GM18861 (cell line): ENCODE results near the gene SLC27A2.

Source experiments
- ATAC-seq: cut with Tn5 transposase; IDR thresholded peaks from one replicate; pipeline ENCODE4 v1.9.1; 2021; ENCODE audit not compliant: unreplicated experiment

SLC27A2 gene

GRCh38 chr15:50190166-50190570 lies 8.2 kb downstream of the SLC27A2 start:
- peak; percentile 70 for ATAC-seq

DNA sequence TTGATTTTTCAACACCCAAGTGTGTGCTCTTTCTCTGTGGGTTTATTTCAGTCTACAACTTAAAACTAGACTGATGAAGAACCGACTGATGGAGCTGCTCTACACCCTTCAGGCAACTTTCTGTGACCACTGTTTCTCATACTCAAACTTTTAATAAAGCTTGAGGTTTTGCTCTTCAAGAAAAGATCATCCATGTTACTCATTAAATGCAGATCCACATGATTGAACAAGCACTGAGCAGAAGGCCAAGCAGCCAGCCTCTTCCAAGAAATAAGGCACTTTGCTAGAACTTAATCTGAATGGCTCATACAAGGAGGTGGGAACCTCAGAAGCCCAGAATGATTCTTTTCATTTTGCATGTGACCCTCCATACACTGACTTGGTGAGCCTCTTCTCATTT lies 8.7 kb downstream of the SLC27A2 start:
- peak; percentile 69 for ATAC-seq

DNA sequence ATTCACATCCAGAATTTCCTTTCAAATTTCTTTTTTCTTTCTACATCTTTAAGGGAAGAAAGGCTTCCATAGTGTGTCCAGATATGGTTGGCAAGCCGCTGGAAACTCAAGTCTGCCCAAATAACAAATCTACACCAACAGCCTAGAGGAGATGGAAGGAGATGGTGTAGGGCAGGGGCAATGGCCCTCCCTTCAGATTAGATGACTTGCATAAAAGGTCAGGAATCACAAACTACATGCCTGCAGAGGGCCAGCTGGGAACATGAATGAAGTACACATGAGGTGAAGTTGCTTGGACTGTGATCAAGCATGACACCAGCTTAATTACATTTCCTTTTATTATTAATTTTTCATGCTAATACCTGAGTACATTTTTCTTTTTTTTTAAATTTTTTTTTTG lies 10.2 kb downstream of the SLC27A2 start:
- no peak for ATAC-seq

DNA sequence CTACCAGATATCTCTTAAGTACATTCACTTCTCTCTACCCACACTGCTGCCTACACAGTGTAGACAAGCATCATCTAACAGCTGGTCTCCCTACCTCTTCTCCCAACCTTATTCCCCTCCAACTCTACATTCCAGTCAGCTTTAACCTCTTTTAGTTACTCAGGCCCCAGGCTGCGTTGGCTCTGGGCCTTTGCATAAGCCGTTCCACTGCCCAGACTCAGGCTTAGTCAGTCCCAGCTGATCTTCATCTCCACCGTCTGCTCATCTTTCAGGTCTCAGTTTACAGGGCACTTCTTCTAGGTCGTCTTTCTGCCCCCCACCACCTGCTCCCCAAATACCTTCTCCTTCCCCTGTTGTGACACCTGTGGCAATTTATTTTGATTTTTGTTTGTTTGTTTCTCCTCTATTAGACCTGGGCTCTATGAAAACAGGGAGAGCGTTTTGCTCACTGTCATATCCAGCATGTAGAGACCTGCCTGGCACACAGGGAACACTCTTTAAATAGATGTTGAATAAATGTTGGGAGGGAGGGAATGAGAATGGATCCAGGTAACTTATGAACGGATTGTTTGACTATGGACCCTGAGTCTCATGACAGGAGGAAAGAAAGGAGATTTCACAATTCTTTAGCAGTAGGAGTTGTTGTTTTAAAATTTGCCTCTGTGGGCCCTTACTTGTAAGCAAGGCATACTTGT lies 11.1 kb downstream of the SLC27A2 start:
- no peak for ATAC-seq

DNA sequence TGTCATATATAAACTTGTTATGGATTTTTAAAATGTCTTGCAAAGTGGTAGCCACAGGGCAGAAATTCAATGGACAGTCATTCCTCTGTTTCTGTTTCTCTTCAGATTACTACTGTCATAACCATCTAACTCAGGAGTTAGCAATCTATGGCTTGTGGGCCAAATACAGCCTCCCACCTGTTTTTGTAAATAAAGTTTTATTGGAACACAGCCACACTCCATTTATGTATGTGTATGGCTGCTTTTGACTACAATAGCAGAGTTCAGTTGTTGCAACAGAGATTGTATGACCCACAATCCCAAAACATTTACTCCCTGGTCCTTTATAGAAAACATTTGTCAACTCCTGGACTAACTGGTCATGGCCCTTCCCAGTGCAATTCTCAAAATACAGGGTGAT lies 20.0 kb downstream of the SLC27A2 start:
- no peak for ATAC-seq

- no peak for ATAC-seq
Observed at GRCh38 chr15:50206020-50206419, 24.0 kb downstream of the SLC27A2 start.

DNA sequence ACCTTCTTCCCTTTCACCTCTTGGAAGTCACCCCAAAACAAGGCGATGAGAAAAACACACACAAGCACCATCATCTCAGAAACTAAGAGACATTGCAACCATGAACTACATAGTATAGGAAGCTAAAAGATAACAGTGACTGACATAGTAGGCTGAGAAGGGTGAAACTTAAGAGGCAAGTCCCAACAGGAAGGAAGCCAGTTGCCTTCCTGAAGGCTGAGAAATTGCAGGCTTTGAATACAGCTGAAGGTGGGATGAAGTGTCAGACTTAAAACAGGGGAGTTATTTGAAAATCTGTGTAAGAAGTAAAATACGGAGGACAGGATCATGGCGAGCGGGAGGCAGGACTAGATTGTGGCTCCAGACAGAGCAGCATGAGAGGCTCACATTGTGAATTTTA lies 27.8 kb downstream of the SLC27A2 start:
- ATAC-seq = no peak

- ATAC-seq = no peak
Observed at GRCh38 chr15:50210462-50211157, 28.6 kb downstream of the SLC27A2 start.

DNA sequence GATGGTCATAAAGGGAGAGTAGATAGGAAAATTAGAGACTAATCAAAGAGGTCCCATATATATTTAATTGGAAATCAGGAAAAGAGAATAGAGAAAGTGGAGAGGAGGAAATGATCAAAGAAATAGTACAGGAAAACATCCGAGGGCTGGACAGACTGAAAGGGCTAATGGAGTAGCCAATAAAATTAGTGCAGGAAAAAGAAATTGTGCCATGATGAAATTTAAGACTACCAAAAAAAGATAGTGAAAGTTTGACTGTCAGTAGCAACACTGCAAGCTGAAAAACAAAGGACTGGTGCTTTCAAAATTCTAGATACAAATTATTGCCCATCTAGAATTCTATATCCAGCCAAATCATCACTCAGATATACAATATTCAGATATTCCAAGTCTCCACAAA lies 36.3 kb downstream of the SLC27A2 start:
- ATAC-seq = no peak

- no peak for ATAC-seq
Observed at GRCh38 chr15:50218691-50219090, 36.7 kb downstream of the SLC27A2 start.

DNA sequence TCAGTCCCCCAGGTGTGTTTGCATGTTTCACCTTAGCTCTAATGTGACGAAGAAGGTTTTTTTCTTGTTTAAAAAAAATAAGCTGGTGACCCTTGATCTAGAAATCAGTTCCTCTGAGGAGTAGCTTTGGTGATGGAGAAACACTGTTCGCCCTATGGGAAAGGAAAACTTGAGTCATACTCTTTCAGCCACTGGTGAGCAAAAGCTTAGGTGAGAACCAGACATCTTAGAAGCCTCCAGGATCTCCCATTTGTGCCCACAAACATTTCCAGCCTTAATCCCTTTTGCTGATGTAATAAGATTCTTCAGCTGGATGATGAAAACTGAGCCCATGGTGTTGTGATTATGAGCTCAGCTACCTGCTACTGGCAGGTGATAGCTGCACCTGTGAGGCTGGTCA lies 37.8 kb downstream of the SLC27A2 start:
- no peak for ATAC-seq

DNA sequence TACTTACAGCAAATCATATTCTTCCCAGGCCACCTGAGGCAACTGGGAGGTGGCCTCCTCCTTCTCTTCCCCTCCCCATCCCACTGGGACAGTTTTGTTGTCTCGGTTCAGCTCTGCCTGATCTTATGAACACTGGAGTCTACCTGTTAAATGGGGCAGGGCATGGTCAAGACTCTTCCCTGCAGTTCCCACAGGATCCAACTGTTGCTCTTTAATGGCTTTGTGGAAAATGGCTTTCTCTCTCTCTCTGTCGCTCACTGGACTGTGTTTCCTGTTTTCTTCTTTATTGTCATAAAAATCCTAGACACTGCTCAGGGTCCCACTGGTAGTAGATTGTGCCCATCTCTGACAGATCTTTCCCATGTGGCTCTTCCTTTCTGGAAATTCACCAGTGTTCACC lies 40.2 kb downstream of the SLC27A2 start:
- no peak for ATAC-seq

DNA sequence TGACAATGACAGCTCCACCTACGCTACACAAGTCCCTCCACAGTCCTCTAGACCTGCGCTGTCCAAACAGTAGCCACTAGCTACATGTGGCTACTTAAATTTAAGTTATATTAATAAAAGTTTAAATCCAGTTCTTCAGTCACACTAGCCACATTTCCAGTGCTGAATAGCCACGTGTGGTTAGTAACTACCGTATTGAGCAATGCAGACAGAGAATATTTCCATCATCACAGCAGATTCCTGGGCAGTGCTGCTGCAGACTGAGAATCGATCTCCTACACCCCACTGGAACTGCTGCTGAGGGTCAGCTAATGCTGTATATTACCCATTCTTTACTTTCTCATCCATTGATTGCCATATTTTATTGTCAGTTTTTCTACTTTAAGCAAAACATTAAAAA lies 42.6 kb downstream of the SLC27A2 start:
- no peak for ATAC-seq

GRCh38 chr15:50225057-50225456 lies 43.1 kb downstream of the SLC27A2 start:
- ATAC-seq = no peak

- ATAC-seq = no peak
Observed at GRCh38 chr15:50225938-50226337, 43.9 kb downstream of the SLC27A2 start.

GRCh38 chr15:50227076-50227475 lies 45.1 kb downstream of the SLC27A2 start:
- ATAC-seq = no peak

- no peak for ATAC-seq
Observed at GRCh38 chr15:50228866-50229265, 46.9 kb downstream of the SLC27A2 start.

GRCh38 chr15:50229336-50229735 lies 47.3 kb downstream of the SLC27A2 start:
- ATAC-seq = no peak

- no peak for ATAC-seq
Observed at GRCh38 chr15:50231761-50232160, 49.8 kb downstream of the SLC27A2 start.

GRCh38 chr15:50232791-50233190 lies 50.8 kb downstream of the SLC27A2 start:
- ATAC-seq = no peak

GRCh38 chr15:50233192-50233736 lies 51.3 kb downstream of the SLC27A2 start:
- no peak for ATAC-seq

DNA sequence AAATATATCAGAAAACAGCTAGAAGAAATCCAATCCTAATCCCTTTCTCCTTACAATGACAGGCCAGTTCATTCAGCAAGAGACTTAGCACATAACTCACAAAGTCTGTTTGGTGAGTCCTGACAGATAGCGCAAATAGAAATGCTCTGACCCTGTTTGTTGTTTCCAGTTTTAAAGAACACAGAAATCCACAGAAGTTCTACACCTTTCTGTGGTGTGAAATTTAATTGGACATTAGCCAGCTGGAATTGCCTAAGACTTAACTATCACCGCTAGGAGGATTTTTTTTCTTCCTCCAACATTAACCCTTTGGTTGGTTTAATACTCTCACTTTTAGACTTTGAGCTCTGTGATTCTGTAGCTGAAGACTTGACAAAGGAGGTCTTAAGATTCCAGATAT lies 52.8 kb downstream of the SLC27A2 start:
- no peak for ATAC-seq
